ENCODE data around the gene SPATA33.
"Not testable (repeated sequence)": the region's sequence is repeated elsewhere in the genome, so short reads cannot be mapped to it uniquely, and the experiment has no call there.

The SPATA33 gene

GRCh38 chr16:89629827-89630610 lies 27.6 kb upstream of the SPATA33 start:
- DNase-seq: no peak

- no peak for DNase-seq
Measured at GRCh38 chr16:89633064-89633631, 24.5 kb upstream of the SPATA33 start.

GRCh38 chr16:89634463-89635385 lies 22.9 kb upstream of the SPATA33 start:
- DNase-seq: not testable (repeated sequence)

GRCh38 chr16:89636663-89637062 lies 21.0 kb upstream of the SPATA33 start:
- no peak for DNase-seq

- DNase-seq: no peak
Measured at GRCh38 chr16:89637379-89637778, 20.3 kb upstream of the SPATA33 start.

- no peak for DNase-seq
Measured at GRCh38 chr16:89638455-89638854, 19.2 kb upstream of the SPATA33 start.

- DNase-seq: no peak
Measured at GRCh38 chr16:89639385-89639784, 18.3 kb upstream of the SPATA33 start.

GRCh38 chr16:89641458-89642119 lies 16.0 kb upstream of the SPATA33 start:
- no peak for DNase-seq

- DNase-seq: no peak
Measured at GRCh38 chr16:89642574-89642973, 15.1 kb upstream of the SPATA33 start.

GRCh38 chr16:89643769-89644300 lies 13.8 kb upstream of the SPATA33 start:
- DNase-seq: no peak

GRCh38 chr16:89645122-89645521 lies 12.5 kb upstream of the SPATA33 start:
- no peak for DNase-seq

- no peak for DNase-seq
Measured at GRCh38 chr16:89646270-89646669, 11.4 kb upstream of the SPATA33 start.

- DNase-seq: no peak
Measured at GRCh38 chr16:89646906-89647305, 10.7 kb upstream of the SPATA33 start.

- no peak for DNase-seq
Measured at GRCh38 chr16:89651584-89651983, 6.1 kb upstream of the SPATA33 start.

- DNase-seq: no peak
Measured at GRCh38 chr16:89653656-89654295, 3.9 kb upstream of the SPATA33 start.

GRCh38 chr16:89655062-89655643 lies 2.5 kb upstream of the SPATA33 start:
- DNase-seq: no peak

GRCh38 chr16:89656435-89657121 lies 1.1 kb upstream of the SPATA33 start:
- DNase-seq: no peak

- DNase-seq: no peak
Measured at GRCh38 chr16:89658221-89658879, 714 bp downstream of the SPATA33 start.

GRCh38 chr16:89660146-89660545 lies 2.5 kb downstream of the SPATA33 start:
- DNase-seq: no peak

GRCh38 chr16:89661215-89661614 lies 3.6 kb downstream of the SPATA33 start:
- no peak for DNase-seq

- DNase-seq: not testable (repeated sequence)
Measured at GRCh38 chr16:89664238-89664637, 6.6 kb downstream of the SPATA33 start.
